ENCODE data around the gene MAEA.

The MAEA gene

DNA sequence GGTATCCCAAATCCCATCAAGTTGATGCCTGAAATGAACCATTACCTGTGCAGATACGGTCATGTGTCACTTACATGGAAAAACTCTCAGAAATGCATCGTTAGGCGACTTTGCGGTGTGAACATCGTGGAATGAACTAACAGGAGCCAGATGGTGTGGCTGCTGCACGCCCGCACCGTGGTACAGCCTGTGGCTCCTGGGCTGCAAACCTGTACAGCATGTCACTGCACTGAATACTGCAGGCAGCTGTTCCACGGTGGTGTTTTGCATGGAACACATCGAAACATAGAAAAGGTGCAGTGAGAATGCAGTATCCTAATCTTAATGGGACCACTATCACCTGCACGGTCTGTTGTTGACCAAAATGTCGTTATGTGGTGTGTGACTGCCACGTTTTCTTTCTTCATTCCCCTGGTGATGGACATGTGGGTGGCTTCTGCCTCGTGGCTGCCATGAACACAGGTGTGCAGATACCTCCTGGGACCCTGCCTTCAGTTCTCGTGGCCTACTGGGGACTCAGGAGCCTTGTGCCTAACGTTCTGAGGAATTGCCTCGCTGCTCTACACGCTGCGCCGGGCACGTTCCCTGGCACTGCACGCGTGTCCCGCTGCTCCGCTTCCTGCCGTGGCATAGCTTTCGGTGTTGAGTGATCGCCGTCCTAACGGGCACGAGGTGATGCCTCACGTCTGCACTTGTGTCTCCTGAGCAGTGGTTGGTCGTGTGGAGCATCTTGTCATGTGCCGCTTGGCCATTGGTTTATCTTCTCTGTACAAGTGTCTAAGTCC, 18.5 kb downstream of the MAEA start:
- no peak for DNase-seq (ENCODE audit: low spot score)
- TF ChIP-seq CTCF (IDR thresholded peaks at IDR 0.05; ENCODE audit: extremely low read depth, missing control alignments), result no peak

DNA sequence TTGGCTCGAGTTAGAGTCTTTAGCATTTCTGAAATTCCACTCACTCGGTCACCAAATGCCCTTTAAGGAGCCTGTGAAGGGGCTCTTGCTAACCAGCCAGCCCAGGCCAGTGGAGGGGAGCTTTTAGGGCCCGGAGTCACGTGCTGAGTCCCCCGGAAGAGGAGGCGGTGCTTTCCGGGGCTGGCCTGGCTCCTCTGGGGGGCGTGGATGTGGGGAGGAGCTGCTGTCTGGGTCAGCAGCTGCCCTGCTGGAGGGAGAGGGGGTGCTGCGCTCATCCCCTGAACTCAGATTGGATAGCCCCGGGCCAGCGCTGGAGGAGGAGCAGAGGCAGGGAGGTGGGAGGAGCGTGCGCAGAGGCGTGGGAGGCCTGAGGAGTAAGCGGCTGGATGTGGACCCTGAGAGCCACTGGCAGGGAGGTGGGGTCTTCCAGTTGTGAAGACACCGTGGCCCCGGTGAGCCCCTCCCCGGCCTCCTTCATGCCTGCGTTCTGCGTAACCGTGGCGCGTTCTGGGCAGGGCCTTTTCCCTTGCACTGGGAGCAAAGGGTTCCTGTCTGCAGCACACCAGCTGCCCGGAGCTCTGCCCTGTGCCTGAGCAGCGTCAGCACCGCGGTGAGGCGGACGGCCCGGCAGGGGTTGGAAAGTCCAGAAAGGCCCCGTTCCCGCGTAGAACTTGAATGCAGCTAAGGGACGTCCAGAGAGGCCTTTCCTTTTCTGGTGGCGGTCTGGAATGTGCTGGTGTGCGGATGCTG, 19.7 kb downstream of the MAEA start:
- no peak for TF ChIP-seq CTCF (IDR thresholded peaks at IDR 0.05; ENCODE audit: extremely low read depth, missing control alignments)
- DNase-seq (ENCODE audit: low spot score), result peak; percentile 96

GRCh38 chr4:1310031-1310795, 20.5 kb downstream of the MAEA start:
- TF ChIP-seq CTCF (IDR thresholded peaks at IDR 0.05; ENCODE audit: extremely low read depth, missing control alignments), result no peak
- DNase-seq (ENCODE audit: low spot score), result no peak

DNA sequence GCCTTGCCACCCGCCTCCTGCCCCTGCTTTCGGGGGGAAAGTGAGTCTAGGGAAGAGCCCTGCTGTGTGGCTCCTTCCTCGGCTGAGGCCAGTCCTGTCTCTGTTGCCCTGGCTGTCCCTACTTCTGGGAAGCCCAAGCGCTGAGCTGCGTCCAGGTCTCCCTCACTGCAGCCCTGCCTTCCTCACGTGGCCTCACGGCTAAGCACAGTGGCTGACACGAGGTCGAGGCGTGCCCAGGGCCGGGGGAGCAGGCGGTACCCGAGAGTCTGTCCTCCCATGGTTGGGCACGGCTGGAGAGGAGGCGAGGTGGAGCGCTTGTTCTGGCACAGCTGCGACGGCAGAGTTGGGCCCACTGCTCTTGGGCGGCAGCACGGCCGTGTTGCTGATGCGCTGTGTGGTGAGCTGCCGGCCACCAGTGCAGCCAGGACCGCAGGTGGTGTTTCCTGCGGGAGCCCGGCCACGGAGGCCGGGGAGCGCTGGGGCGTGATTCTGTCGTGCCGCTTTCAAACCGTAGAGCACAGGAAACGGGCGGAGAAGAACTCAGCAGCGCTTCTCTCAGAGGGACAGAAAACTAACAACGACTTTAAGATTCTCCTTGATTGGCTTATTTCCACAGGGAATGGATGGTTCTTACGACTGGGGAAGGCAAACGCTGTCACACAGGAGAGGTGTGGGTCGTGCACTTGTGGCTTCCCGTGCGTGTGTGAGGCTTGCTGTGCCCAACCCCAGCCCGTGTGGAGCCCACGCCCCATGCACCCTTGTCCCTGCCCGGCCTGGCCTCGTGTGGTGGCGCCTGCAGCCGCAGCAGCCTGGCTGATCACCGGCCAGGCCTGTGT, 21.3 kb downstream of the MAEA start:
- TF ChIP-seq CTCF (IDR thresholded peaks at IDR 0.05; ENCODE audit: extremely low read depth, missing control alignments), result no peak
- no peak for DNase-seq (ENCODE audit: low spot score)

DNA sequence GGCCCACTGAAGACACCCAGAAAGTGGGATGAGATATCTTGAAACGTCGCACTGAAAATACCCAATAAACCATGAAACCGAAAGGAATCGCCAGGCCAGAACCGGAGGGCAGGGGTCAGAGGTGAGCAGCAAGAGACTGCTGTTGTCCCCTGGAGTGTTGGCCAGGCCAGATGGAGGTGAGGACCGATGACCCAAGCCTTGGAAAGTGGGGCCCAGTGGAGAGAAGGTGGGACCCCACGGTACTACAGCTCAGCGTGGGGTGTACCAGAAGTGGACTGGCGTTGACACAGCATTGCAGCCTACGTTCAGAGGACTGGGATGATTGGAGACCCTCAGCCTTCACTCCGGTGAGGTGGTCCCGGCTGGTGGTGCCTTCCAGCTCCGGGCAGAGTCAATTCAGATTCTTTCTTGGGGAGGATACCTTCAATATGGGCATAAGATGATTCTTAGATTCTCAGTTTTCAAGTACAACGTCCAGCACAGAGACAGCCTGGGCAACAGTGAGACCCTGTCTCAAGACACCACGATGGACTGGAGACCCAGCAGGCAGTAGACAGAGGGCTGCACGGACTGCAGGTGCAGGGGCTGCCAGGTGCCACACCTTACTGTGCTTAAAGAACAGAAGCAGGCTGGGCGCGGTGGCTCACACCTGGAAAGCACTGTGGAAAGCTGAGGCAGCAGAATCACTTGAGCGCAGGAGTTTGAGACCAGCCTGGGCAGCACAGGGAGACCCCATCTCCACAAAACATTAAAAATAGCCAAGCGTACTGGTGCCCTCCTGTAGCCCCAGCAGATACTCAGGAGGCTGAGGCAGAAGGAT, 23.3 kb downstream of the MAEA start:
- no peak for TF ChIP-seq CTCF (IDR thresholded peaks at IDR 0.05; ENCODE audit: extremely low read depth, missing control alignments)
- DNase-seq (ENCODE audit: low spot score), result no peak

DNA sequence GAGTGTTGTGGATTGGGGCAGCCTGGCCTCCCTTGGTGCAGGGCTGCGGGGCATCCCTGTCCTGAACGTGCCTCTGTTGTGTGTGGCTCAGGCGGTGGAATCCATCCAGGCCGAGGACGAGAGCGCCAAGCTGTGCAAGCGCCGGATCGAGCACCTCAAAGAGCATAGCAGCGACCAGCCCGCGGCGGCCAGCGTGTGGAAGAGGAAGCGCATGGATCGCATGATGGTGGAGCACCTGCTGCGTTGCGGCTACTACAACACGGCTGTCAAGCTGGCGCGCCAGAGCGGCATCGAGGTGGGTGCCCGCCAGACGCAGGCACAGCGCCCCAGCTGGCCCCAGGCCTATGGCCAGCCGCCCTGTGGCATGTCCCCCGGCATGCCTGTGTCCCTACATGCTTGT, 25.6 kb downstream of the MAEA start:
- no peak for DNase-seq (ENCODE audit: low spot score)
- no peak for TF ChIP-seq CTCF (IDR thresholded peaks at IDR 0.05; ENCODE audit: extremely low read depth, missing control alignments)

Measured in GM20000 (cell line).